GM23248 (cell line): ENCODE data around the gene DPP6.

Source experiments
- EZH2 ChIP-seq: fragments of 200-600 bp; sonication (generic); IDR thresholded peaks from 2 replicates; pipeline ENCODE4 v1.6.1; 2018; ENCODE audit warnings: antibody characterized with exemption, mild to moderate bottlenecking; ENCODE audit not compliant: insufficient read depth, poor library complexity, severe bottlenecking
- EZH2phosphoT487 ChIP-seq: fragments of 200-600 bp; sonication (generic); IDR thresholded peaks from 2 replicates; pipeline ENCODE4 v1.6.1; 2018; ENCODE audit warnings: antibody characterized with exemption, moderate library complexity, mild to moderate bottlenecking, low read depth; ENCODE audit not compliant: insufficient read depth

- no peak for TF ChIP-seq EZH2
- no peak for TF ChIP-seq EZH2phosphoT487
These were observed 742.1 kb downstream of the DPP6 start for GRCh38 chr7:154794147-154794780.
